Measurements from ENCODE around the gene CLGN. TPM values are rescaled to one million over a fixed set of nuclear protein-coding genes. Genes with fewer than 3 reads are reported as not detected.

The CLGN gene
- total RNA-seq, 5 donors from 2014 or later (not counting 1 experiment from before 2014, with no cell fraction given), result 0.38 TPM; not detected in 4

DNA sequence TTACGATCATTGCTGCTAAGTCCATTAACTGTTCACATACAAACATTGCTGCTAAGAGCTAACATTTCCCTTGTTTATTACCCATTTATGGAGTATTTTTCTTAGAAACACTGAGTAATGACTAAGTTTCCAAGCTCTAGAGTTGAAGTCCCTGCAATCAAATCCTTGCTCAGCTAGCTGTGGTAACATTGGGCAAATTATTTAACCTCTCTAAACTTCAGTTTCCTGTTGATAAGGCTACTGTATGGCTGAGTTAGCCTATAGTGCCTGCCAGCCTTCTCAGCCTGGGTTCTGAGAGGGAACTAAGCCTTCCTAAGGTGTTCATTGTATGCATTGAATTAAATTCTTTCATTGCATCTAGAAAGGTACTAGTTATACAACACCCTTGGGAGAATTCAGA lies 69.2 kb downstream of the CLGN start:
- H3K4me1 ChIP-seq (ENCODE audit: control insufficient read depth in 1 of 2, extremely low read depth in 1 of 2, insufficient read depth in 2 of 2, low read length in 2 of 2), result peaks cover 6 to 7% of the 10 kb centered on the region in 2 experiments
- no peak overlapping the region for H3K27ac ChIP-seq (ENCODE audit: low read length)
- H3K9me3 Mint-ChIP-seq, result no peaks in the 10 kb centered on the region
- no peaks in the 10 kb centered on the region for H3K9me3 ChIP-seq
- ATAC-seq (replicated peaks in 1 of 4) (no peak), DNase-seq (no peak)
- ChIA-PET CTCF (interaction anchor here (0.9 to 4.0 kb wide), 4 partner anchors 8 to 251 kb away, joined by 3 to 19 read pairs (median 4); no protein-coding TSS in a partner anchor), POLR2A (interaction anchor here in 1 of 2 donors (0.5 kb wide), 1 partner anchor 26 kb away, joined by 5 read pairs; no protein-coding TSS in a partner anchor)
- H3K27me3 ChIP-seq (replicated peaks in 1 of 2; ENCODE audit: control insufficient read depth in 2 of 2, extremely low read depth in 1 of 2, insufficient read depth in 2 of 2, low read length in 1 of 2), result peaks cover 0 to 3% of the 10 kb centered on the region in 2 experiments
- H3K4me3 Mint-ChIP-seq, result no peak overlapping the region
- H3K27me3 Mint-ChIP-seq, result no peaks in the 10 kb centered on the region
- no peaks in the 10 kb centered on the region for H3K36me3 ChIP-seq (ENCODE audit: control insufficient read depth in 2 of 2, extremely low read depth in 1 of 2, insufficient read depth in 1 of 2, low read length in 1 of 2)
- H3K4me3 ChIP-seq (ENCODE audit: control insufficient read depth in 1 of 2, extremely low read depth in 1 of 2, low read length in 1 of 2), result no peak overlapping the region
- no peak overlapping the region for H3K27ac Mint-ChIP-seq
- WGBS (ENCODE audit: insufficient coverage), result no CpG with 5 or more reads among the region's 1 CpG
- peaks cover 15 to 18% (median 16%) of the 10 kb centered on the region in 3 donors for H3K4me1 Mint-ChIP-seq
- H3K36me3 Mint-ChIP-seq, result no peaks in the 10 kb centered on the region

DNA sequence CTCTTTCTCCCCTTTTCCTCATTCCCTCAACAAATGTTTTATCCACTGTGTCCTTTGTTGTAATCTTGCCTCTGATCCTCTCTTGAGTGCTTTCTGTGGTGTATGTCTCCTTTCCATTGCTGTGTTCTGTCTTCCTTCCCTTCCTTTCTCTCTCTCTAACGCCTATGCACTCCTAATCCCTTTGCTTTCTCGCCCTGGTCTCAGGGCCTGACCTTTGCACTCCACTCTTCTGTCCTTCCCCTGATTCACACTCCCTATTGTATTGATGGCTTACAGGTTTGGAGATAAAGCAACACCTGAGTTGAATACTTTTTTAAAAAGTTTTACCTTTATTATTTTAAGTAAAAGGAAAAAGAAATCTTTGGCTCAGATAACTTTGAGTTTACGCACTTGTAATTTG lies 69.6 kb downstream of the CLGN start:
- ATAC-seq (replicated peaks in 1 of 4) (no peak), DNase-seq (no peak)
- no peaks in the 10 kb centered on the region for H3K9me3 ChIP-seq
- Mint-ChIP-seq H3K4me3 (no peak overlapping the region), H3K27me3 (no peaks in the 10 kb centered on the region), H3K4me1 (peaks cover 16 to 22% (median 18%) of the 10 kb centered on the region in 3 donors), H3K9me3 (no peaks in the 10 kb centered on the region), H3K27ac (no peak overlapping the region), H3K36me3 (no peaks in the 10 kb centered on the region)
- CTCF ChIA-PET, result interaction anchor here (0.9 to 4.0 kb wide), 2 partner anchors 9 to 251 kb away, joined by 3 to 19 read pairs; no protein-coding TSS in a partner anchor
- peaks cover 0 to 3% of the 10 kb centered on the region in 2 experiments for H3K27me3 ChIP-seq (replicated peaks in 1 of 2; ENCODE audit: control insufficient read depth in 2 of 2, extremely low read depth in 1 of 2, insufficient read depth in 2 of 2, low read length in 1 of 2)
- WGBS (ENCODE audit: insufficient coverage), result no CpG with 5 or more reads among the region's 3 CpGs
- H3K4me1 ChIP-seq (ENCODE audit: control insufficient read depth in 1 of 2, extremely low read depth in 1 of 2, insufficient read depth in 2 of 2, low read length in 2 of 2), result peaks cover 9 to 11% of the 10 kb centered on the region in 2 experiments
- H3K36me3 ChIP-seq (ENCODE audit: control insufficient read depth in 2 of 2, extremely low read depth in 1 of 2, insufficient read depth in 1 of 2, low read length in 1 of 2), result no peaks in the 10 kb centered on the region
- no peak overlapping the region for H3K27ac ChIP-seq (ENCODE audit: low read length)
- POLR2A ChIA-PET, result no interaction called here
- no peak overlapping the region for H3K4me3 ChIP-seq (ENCODE audit: control insufficient read depth in 1 of 2, extremely low read depth in 1 of 2, low read length in 1 of 2)

DNA sequence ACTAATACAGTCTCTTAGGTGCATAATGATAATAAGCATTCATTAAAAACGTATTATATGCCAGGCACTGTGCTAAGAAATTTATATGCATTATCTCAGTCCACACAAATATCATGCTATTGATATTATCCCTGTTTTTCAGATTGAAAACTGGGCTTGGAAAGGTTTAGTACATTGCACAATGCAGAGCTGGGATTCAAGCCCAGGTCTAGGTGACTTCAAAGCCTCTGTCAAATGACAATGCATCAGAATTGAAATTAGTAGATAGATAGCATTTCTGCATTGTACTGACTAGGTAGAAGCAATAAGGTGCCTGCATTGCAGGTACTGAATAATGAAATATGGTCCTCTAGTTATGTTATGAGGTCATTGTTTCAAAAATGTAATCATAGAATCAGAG lies 72.2 kb downstream of the CLGN start:
- Mint-ChIP-seq H3K36me3 (no peaks in the 10 kb centered on the region), H3K27ac (no peak overlapping the region), H3K4me1 (peaks cover 16 to 25% (median 21%) of the 10 kb centered on the region in 3 donors), H3K4me3 (no peak overlapping the region), H3K27me3 (peaks cover 0 to 2% of the 10 kb centered on the region in 2 donors), H3K9me3 (no peaks in the 10 kb centered on the region)
- Histone ChIP-seq H3K36me3 (ENCODE audit: control insufficient read depth in 2 of 2, extremely low read depth in 1 of 2, insufficient read depth in 1 of 2, low read length in 1 of 2) (no peaks in the 10 kb centered on the region), H3K27ac (ENCODE audit: low read length) (no peak overlapping the region), H3K4me3 (ENCODE audit: control insufficient read depth in 1 of 2, extremely low read depth in 1 of 2, low read length in 1 of 2) (no peak overlapping the region), H3K4me1 (ENCODE audit: control insufficient read depth in 1 of 2, extremely low read depth in 1 of 2, insufficient read depth in 2 of 2, low read length in 2 of 2) (peaks cover 10 to 15% of the 10 kb centered on the region in 2 experiments), H3K9me3 (no peaks in the 10 kb centered on the region), H3K27me3 (replicated peaks in 1 of 2; ENCODE audit: control insufficient read depth in 2 of 2, extremely low read depth in 1 of 2, insufficient read depth in 2 of 2, low read length in 1 of 2) (peaks cover 0 to 3% of the 10 kb centered on the region in 2 experiments)
- DNase-seq (no peak), ATAC-seq (replicated peaks in 1 of 4) (no peak)
- no CpG with 5 or more reads among the region's 1 CpG for WGBS (ENCODE audit: insufficient coverage)
- ChIA-PET POLR2A (no interaction called here), CTCF (no interaction called here)

DNA sequence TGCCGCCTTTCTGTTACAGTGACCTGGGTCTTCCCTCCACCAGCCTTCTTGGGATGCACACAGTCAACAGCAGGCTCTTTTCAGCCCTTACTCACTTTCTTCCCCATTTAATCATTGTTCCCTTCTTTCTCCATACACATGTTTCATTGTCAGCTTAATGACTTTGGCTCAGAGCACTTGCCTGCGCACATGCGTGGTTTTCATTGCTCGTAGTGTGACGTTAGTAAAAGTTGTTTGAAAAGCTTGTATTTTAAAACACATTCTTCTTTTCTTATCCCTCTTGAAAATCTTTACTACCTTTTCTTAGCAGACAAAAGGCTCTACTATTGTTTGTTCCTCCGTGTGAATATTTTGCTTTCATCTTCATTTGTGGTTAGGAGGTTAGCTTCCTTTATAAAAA lies 73.7 kb downstream of the CLGN start:
- Histone ChIP-seq H3K27ac (ENCODE audit: low read length) (no peak overlapping the region), H3K36me3 (ENCODE audit: control insufficient read depth in 2 of 2, extremely low read depth in 1 of 2, insufficient read depth in 1 of 2, low read length in 1 of 2) (no peaks in the 10 kb centered on the region), H3K4me1 (ENCODE audit: control insufficient read depth in 1 of 2, extremely low read depth in 1 of 2, insufficient read depth in 2 of 2, low read length in 2 of 2) (peaks cover 10 to 15% of the 10 kb centered on the region in 2 experiments), H3K27me3 (replicated peaks in 1 of 2; ENCODE audit: control insufficient read depth in 2 of 2, extremely low read depth in 1 of 2, insufficient read depth in 2 of 2, low read length in 1 of 2) (no peaks in the 10 kb centered on the region), H3K9me3 (no peaks in the 10 kb centered on the region), H3K4me3 (ENCODE audit: control insufficient read depth in 1 of 2, extremely low read depth in 1 of 2, low read length in 1 of 2) (no peak overlapping the region)
- Mint-ChIP-seq H3K9me3 (no peaks in the 10 kb centered on the region), H3K27me3 (peaks cover 0 to 10% of the 10 kb centered on the region in 2 donors), H3K4me1 (peaks cover 11 to 23% (median 18%) of the 10 kb centered on the region in 3 donors), H3K27ac (peak overlapping the region; percentile 90 to 92), H3K36me3 (no peaks in the 10 kb centered on the region), H3K4me3 (peak overlapping the region in 1 of 3 donors; percentile 56)
- DNase-seq (peak in 2 of 35 experiments; percentile 14 to 31), ATAC-seq (replicated peaks in 1 of 4) (peak in 2 of 4 experiments; percentile 53 to 83)
- ChIA-PET CTCF (interaction anchor here (0.8 to 1.2 kb wide), 5 partner anchors 10 to 342 kb away, joined by 3 to 10 read pairs (median 4); partner anchors contain the start of gene SCOC (in 1 of the 2)), POLR2A (interaction anchor here in 1 of 2 donors (0.5 to 0.6 kb wide), 2 partner anchors 255 to 501 kb away, joined by 3 to 6 read pairs; no protein-coding TSS in a partner anchor)
- 100% methylated on average over 1 of the region's 6 CpGs for WGBS (ENCODE audit: insufficient coverage)

DNA sequence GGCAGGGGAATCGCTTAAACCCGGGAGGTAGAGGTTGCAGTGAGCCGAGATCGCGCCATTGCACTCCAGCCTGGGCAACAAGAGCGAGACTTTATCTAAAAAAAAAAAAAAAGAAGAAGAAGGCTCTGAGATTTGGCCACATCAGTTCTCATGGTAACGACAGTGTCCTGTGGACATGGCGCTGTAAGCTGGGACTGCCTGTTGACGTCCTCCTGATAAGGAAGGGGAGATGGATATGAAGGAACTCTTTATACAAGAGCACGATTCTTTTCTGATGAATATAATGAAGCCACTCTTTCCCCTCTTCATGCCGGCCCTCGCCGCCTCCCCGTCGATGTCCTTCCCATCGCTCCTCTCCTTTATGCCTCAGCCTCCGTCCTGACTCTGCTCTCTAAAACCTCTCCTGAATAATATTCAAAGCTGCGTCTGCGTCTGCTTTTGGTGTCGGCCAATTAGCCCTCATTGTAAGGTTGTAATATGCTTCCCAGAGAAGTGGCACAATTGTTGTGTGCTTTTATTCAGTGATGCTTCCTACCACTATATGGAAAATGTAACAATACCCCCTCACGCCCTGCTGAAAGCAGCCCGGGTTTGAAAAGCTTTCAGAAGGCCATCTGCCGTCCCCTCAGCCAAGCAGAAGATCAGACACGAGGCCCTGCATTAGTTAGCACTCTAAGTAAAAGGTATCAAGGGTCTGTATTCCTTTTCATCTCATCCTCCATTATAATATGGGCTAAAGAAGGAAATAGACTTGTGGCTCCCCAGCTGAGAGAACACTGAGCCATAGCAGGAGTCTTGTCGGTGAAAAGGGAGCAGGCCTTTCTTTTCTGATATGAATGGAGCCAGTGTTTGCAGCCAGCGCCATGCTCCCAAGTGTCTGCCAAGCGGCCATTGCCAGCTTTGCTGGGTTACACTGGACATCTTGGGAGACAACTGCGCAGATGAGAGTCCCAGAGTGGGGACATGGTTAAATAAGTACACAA lies 76.1 kb downstream of the CLGN start:
- DNase-seq (no peak), ATAC-seq (replicated peaks in 1 of 4) (no peak)
- H3K4me1 ChIP-seq (ENCODE audit: control insufficient read depth in 1 of 2, extremely low read depth in 1 of 2, insufficient read depth in 2 of 2, low read length in 2 of 2), result peaks cover 10 to 15% of the 10 kb centered on the region in 2 experiments
- no peak overlapping the region for H3K27ac ChIP-seq (ENCODE audit: low read length)
- H3K27me3 ChIP-seq (replicated peaks in 1 of 2; ENCODE audit: control insufficient read depth in 2 of 2, extremely low read depth in 1 of 2, insufficient read depth in 2 of 2, low read length in 1 of 2), result no peaks in the 10 kb centered on the region
- Mint-ChIP-seq H3K9me3 (no peaks in the 10 kb centered on the region), H3K27me3 (peaks cover 7 to 15% of the 10 kb centered on the region in 2 donors), H3K36me3 (no peaks in the 10 kb centered on the region), H3K4me3 (no peak overlapping the region), H3K4me1 (peaks cover 11 to 23% (median 18%) of the 10 kb centered on the region in 3 donors), H3K27ac (no peak overlapping the region)
- POLR2A ChIA-PET, result interaction anchor here in 1 of 2 donors (0.6 to 0.7 kb wide), 2 partner anchors 602 to 1275 kb away, joined by 3 to 4 read pairs; no protein-coding TSS in a partner anchor
- no peaks in the 10 kb centered on the region for H3K9me3 ChIP-seq
- H3K36me3 ChIP-seq (ENCODE audit: control insufficient read depth in 2 of 2, extremely low read depth in 1 of 2, insufficient read depth in 1 of 2, low read length in 1 of 2), result no peaks in the 10 kb centered on the region
- 98% methylated on average over 12 of the region's 28 CpGs for WGBS (ENCODE audit: insufficient coverage)
- CTCF ChIA-PET, result interaction anchor here (0.5 to 1.3 kb wide), 3 partner anchors 12 to 541 kb away, joined by 3 read pairs; no protein-coding TSS in a partner anchor
- no peak overlapping the region for H3K4me3 ChIP-seq (ENCODE audit: control insufficient read depth in 1 of 2, extremely low read depth in 1 of 2, low read length in 1 of 2)

DNA sequence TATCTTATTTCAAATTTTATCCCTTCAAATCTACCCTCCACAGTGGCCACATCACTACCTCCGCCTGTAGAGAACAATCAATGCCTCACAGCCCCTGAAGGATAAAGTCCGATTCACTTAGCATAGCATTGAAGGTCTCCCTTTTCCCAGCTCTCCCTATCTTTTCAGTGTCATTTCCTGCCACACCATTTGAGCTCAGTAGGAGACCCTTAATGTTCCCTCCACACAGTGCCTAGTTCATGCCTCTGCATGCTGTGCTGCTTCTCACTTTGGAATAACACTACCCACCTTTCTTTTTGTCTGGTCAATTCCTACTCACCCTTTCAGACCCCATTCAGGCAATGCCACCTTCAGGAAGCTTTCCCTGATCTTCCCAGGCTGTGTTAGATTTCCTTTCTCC lies 77.6 kb downstream of the CLGN start:
- Histone ChIP-seq H3K4me1 (ENCODE audit: control insufficient read depth in 1 of 2, extremely low read depth in 1 of 2, insufficient read depth in 2 of 2, low read length in 2 of 2) (peaks cover 10 to 15% of the 10 kb centered on the region in 2 experiments), H3K36me3 (ENCODE audit: control insufficient read depth in 2 of 2, extremely low read depth in 1 of 2, insufficient read depth in 1 of 2, low read length in 1 of 2) (no peaks in the 10 kb centered on the region), H3K4me3 (ENCODE audit: control insufficient read depth in 1 of 2, extremely low read depth in 1 of 2, low read length in 1 of 2) (no peak overlapping the region), H3K9me3 (no peaks in the 10 kb centered on the region), H3K27me3 (replicated peaks in 1 of 2; ENCODE audit: control insufficient read depth in 2 of 2, extremely low read depth in 1 of 2, insufficient read depth in 2 of 2, low read length in 1 of 2) (no peaks in the 10 kb centered on the region), H3K27ac (ENCODE audit: low read length) (no peak overlapping the region)
- ChIA-PET CTCF (interaction anchor here in 1 of 2 donors (0.8 kb wide), 1 partner anchor 12 kb away, joined by 3 read pairs; no protein-coding TSS in a partner anchor), POLR2A (interaction anchor here in 1 of 2 donors (0.6 kb wide), 1 partner anchor 24 kb away, joined by 3 read pairs; no protein-coding TSS in a partner anchor)
- Mint-ChIP-seq H3K27ac (no peak overlapping the region), H3K4me1 (peaks cover 11 to 21% (median 18%) of the 10 kb centered on the region in 3 donors), H3K4me3 (no peak overlapping the region), H3K9me3 (no peaks in the 10 kb centered on the region), H3K36me3 (no peaks in the 10 kb centered on the region), H3K27me3 (peaks cover 9 to 21% of the 10 kb centered on the region in 2 donors)
- ATAC-seq (replicated peaks in 1 of 4) (no peak), DNase-seq (no peak)
- WGBS (ENCODE audit: insufficient coverage), result 96% methylated on average over 2 of the region's 2 CpGs

Measured in T-cell (primary cell).